Stimulated activated memory B cell treated with anti-CD40 and anti-IgM and Interleukin-4, amounts not matched to agents 10 μg/mL and 1 μg/mL and 100 μg/mL, for 72 hours (primary cell): ENCODE results near the gene RPS14.
"Not testable (repeated sequence)": the region's sequence is repeated elsewhere in the genome, so short reads cannot be mapped to it uniquely, and the experiment has no call there.

Experiments used
- ATAC-seq: fragments of 150-1000 bp; cut with Tn5 transposase; 2 replicates; pipeline ENCODE4 v1.10.0; 2021
- H3K27ac Mint-ChIP-seq: one replicate; pipeline ENCODE4 v1.8.0; 2022; ENCODE audit warnings: mild to moderate bottlenecking, mixed read lengths
- H3K27me3 Mint-ChIP-seq: one replicate; pipeline ENCODE4 v1.8.0; 2022; ENCODE audit warnings: mixed read lengths
- H3K36me3 Mint-ChIP-seq: one replicate; pipeline ENCODE4 v1.8.0; 2022; ENCODE audit warnings: mixed read lengths
- H3K4me1 Mint-ChIP-seq: one replicate; pipeline ENCODE4 v1.8.0; 2022; ENCODE audit warnings: mixed read lengths
- H3K4me3 Mint-ChIP-seq: one replicate; pipeline ENCODE4 v1.8.0; 2022; ENCODE audit warnings: mild to moderate bottlenecking, moderate library complexity, mixed read lengths
- H3K9me3 Mint-ChIP-seq: one replicate; pipeline ENCODE4 v1.8.0; 2022; ENCODE audit warnings: mixed read lengths

Gene RPS14

DNA sequence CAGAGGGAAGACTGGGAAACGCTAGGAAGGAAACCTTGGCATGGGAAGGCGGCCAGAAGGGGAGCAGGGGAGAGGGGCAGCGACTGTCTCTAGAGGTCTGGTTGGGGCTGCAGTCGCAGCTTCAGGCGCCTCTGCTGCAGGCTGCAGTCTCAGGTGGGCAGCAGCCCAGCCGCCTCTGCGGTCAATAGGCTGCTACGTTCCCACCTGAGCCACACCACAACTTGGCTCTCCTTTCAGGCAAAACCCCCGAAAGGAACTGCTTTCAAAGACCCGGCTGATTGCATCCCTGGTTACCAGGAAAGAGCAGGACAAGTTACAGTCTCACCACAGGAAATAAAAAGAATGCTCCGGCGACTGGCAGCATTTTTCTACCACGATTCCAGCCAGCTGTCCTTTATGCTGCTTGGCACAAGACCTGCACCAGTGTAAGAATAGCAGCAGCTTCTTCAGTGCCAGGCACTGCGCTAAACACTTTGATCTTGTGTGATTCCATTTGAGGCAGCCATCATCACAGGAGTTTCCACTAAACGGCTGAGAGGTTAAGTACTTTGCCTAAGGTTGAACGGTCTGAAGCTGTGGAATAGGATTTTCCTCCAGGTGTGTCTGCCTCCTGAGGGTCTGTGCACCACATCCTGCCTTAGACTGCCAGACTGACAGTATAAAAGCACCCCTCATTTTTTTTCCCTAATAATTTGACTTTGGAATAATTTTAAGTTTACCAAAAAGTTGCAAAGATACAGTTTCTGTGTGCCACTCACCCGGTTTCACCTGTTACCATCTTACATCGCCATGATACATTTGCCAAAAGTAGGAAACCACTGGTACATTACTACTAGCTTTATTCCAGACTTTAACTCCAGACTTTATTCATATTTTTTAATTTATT lies 7.5 kb downstream of the RPS14 start:
- peaks cover 32% of the 10 kb centered on the region for H3K4me1 Mint-ChIP-seq
- no peaks in the 10 kb centered on the region for H3K27me3 Mint-ChIP-seq
- H3K36me3 Mint-ChIP-seq, result peaks cover 43% of the 10 kb centered on the region
- no peak overlapping the region for H3K27ac Mint-ChIP-seq
- no peak overlapping the region for H3K4me3 Mint-ChIP-seq
- no peaks in the 10 kb centered on the region for H3K9me3 Mint-ChIP-seq
- ATAC-seq, result no peak

DNA sequence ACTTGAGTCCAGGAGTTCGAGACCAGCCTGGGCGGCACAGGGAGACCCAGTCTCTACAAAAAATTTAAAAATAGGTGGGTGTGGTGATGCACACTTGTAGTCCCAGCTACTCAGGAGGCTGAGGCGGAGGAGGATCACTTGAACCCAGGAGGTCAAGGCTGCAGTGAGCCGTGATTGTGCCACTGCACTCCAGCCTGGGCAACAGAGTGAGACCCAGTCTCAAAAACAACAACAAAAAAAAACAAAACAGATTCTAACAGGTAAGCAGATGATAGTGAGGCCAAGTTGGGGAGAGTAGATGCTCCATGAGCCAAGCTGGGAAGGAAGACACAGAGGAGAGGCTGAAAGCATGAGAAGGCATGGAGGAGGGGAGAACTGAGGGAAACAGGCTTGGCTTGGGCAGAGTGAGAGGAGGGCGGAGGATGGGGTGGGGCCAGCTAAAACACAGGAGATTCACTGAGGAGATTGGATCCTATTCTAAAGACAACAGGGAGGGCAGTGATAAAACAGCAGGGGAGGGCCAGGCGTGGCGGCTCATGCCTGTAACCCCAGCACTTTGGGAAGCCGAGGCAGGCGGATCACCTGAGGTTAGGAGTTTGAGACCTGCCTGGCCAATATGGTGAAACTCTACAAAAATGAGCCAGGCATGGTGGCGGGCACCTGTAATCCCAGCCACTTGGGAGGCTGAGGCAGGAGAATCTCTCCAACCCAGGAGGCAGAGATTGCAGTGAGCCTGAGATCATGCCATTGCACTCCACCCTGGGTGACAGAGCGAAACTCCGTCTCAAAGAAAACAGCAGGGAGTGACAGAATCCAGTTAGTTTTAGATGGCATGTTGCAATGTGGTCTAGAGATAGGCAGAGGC lies 8.4 kb downstream of the RPS14 start:
- H3K4me3 Mint-ChIP-seq, result no peak overlapping the region
- no peaks in the 10 kb centered on the region for H3K9me3 Mint-ChIP-seq
- H3K27ac Mint-ChIP-seq, result no peak overlapping the region
- peaks cover 32% of the 10 kb centered on the region for H3K4me1 Mint-ChIP-seq
- H3K36me3 Mint-ChIP-seq, result peaks cover 34% of the 10 kb centered on the region
- no peak for ATAC-seq
- no peaks in the 10 kb centered on the region for H3K27me3 Mint-ChIP-seq

GRCh38 chr5:150438873-150439546 lies 10.5 kb downstream of the RPS14 start:
- Mint-ChIP-seq H3K9me3 (no peaks in the 10 kb centered on the region), H3K36me3 (peaks cover 21% of the 10 kb centered on the region), H3K4me3 (no peak overlapping the region), H3K27me3 (no peaks in the 10 kb centered on the region), H3K4me1 (peaks cover 42% of the 10 kb centered on the region), H3K27ac (no peak overlapping the region)
- ATAC-seq, result no peak

GRCh38 chr5:150436141-150436680 lies 13.3 kb downstream of the RPS14 start:
- Mint-ChIP-seq H3K27ac (peak overlapping the region; percentile 91), H3K36me3 (peaks cover 10% of the 10 kb centered on the region), H3K4me3 (peak overlapping the region; percentile 69)

GRCh38 chr5:150434464-150434863 lies 15.1 kb downstream of the RPS14 start:
- Mint-ChIP-seq H3K27me3 (no peaks in the 10 kb centered on the region), H3K36me3 (no peaks in the 10 kb centered on the region), H3K27ac (peak overlapping the region; percentile 91), H3K4me3 (no peak overlapping the region), H3K9me3 (no peaks in the 10 kb centered on the region), H3K4me1 (peaks cover 71% of the 10 kb centered on the region)
- ATAC-seq, result no peak

More at GRCh38 chr5:150436141-150436680, 13.3 kb downstream of the RPS14 start:
- Mint-ChIP-seq H3K9me3 (no peaks in the 10 kb centered on the region), H3K4me1 (peaks cover 57% of the 10 kb centered on the region), H3K27me3 (no peaks in the 10 kb centered on the region)
- peak; percentile 97 for ATAC-seq

DNA sequence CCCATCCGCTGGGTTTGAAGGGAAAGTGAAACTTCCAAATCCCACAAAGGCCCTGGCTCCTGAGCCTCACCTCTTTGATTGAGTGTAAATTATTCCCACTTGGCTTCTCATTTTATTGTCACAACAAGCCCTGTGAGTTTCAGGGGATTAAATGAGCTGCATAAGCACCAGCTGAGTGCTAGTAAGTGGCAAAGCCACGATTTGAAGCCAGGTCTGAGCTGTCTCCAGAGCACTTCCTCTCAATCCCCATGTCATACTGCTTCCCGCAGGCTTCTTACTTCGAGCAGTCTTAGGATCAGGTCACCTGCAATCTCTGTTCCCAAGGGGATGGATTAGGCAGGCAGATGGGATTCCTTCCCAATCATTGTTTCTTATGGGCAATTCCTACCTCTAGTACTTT lies 18.0 kb downstream of the RPS14 start:
- Mint-ChIP-seq H3K4me1 (peaks cover 76% of the 10 kb centered on the region), H3K27ac (peak overlapping the region; percentile 95), H3K36me3 (no peaks in the 10 kb centered on the region), H3K9me3 (no peaks in the 10 kb centered on the region), H3K4me3 (no peak overlapping the region), H3K27me3 (no peaks in the 10 kb centered on the region)
- no peak for ATAC-seq

- Mint-ChIP-seq H3K4me1 (peaks cover 71% of the 10 kb centered on the region), H3K9me3 (no peaks in the 10 kb centered on the region), H3K4me3 (no peak overlapping the region), H3K36me3 (no peaks in the 10 kb centered on the region), H3K27ac (peak overlapping the region; percentile 95), H3K27me3 (no peaks in the 10 kb centered on the region)
- ATAC-seq, result no peak
Observed at GRCh38 chr5:150431048-150431447, 18.5 kb downstream of the RPS14 start.

DNA sequence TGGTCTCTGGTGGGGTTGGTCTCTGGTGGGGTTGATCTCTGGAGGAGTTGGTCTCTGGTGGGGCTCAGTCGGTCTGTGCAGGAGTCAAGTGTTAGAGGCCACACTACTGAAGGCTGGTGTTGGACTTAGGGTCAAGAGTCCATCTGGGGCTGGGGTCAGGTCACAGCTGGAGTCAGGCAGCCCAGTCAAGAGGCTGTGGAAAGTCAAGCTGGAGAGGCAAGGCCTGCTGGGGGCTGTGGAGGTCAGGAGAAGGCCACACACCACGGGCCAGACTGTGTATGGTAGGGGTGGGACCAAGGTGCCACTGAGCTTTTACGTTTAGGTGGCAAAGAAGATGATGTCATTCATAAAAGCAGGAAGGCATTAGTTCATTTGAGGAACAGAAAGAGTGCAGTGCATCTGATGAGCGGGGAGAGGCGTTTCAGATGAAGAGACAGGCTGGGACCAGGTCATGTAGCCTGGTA lies 20.1 kb downstream of the RPS14 start:
- peak overlapping the region; percentile 95 for H3K27ac Mint-ChIP-seq
- H3K36me3 Mint-ChIP-seq, result no peaks in the 10 kb centered on the region
- H3K9me3 Mint-ChIP-seq, result no peaks in the 10 kb centered on the region
- peaks cover 59% of the 10 kb centered on the region for H3K4me1 Mint-ChIP-seq
- peak overlapping the region; percentile 65 for H3K4me3 Mint-ChIP-seq
- no peaks in the 10 kb centered on the region for H3K27me3 Mint-ChIP-seq
- peak; percentile 96 for ATAC-seq

DNA sequence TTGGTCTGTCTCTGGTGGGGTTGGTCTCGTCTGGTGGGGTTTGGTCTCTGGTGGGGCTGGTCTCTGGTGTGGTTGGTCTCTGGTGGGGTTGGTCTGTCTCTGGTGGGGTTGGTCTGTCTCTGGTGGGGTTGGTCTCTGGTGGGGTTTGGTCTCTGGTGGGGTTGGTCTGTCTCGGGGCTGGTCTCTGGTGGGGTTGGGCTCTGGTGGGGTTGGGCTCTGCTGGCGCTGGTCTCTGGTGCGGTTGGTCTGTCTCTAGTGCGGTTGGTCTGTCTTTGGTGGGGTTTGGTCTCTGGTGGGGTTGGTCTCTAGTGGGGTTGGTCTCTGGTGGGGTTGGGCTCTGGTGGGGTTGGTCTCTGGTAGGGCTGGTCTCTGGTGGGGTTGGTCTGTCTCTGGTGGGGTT lies 20.6 kb downstream of the RPS14 start:
- no peak for ATAC-seq
- Mint-ChIP-seq H3K36me3 (no peaks in the 10 kb centered on the region), H3K9me3 (no peaks in the 10 kb centered on the region), H3K4me3 (no peak overlapping the region), H3K27me3 (no peaks in the 10 kb centered on the region), H3K4me1 (peaks cover 58% of the 10 kb centered on the region), H3K27ac (peak overlapping the region; percentile 95)

DNA sequence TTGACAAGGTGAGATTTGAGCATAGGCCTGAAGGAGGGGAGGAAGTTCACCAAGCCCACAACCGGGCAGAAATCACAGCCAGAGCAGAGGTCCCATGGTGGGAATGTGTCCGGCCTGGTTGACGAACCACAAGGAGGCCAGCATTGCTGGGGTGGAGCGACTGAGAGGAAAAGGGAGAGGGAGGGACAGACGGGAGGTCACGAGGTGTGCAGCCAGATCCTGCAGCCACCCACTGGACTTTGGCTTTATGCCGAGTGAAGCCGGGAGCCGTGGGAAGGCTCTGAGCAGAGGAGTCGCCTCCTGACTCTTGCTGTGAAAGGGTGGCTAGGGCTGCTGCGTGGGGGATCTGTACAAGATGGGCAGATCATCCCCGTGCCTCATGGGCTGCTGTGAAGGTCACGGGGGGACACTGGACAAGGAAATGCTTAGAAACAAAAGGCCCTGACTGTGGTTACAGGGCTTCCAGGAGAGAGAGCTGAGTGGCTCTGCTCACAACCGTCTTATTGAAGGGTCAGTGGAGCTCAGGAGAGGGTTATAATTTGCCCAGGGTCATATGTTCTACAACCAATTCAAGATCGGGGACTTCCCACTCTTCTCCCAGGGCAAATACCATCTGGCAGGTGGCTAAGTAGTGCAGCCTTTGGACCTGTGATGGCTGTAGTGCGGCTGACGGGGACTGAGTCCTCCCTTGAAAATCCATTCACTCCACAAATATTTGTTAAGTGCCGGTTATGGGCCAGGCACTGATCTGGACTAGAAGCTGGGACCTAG lies 21.2 kb downstream of the RPS14 start:
- no peak overlapping the region for H3K4me3 Mint-ChIP-seq
- no peak for ATAC-seq
- peaks cover 51% of the 10 kb centered on the region for H3K4me1 Mint-ChIP-seq
- no peaks in the 10 kb centered on the region for H3K27me3 Mint-ChIP-seq
- H3K9me3 Mint-ChIP-seq, result no peaks in the 10 kb centered on the region
- H3K36me3 Mint-ChIP-seq, result no peaks in the 10 kb centered on the region
- peak overlapping the region; percentile 95 for H3K27ac Mint-ChIP-seq

- not testable (repeated sequence) for ATAC-seq, H3K4me3 Mint-ChIP-seq, H3K36me3 Mint-ChIP-seq, H3K27me3 Mint-ChIP-seq, H3K9me3 Mint-ChIP-seq, H3K27ac Mint-ChIP-seq
- peaks cover 44% of the 10 kb centered on the region for H3K4me1 Mint-ChIP-seq
Observed at GRCh38 chr5:150426165-150426564, 23.4 kb downstream of the RPS14 start.

DNA sequence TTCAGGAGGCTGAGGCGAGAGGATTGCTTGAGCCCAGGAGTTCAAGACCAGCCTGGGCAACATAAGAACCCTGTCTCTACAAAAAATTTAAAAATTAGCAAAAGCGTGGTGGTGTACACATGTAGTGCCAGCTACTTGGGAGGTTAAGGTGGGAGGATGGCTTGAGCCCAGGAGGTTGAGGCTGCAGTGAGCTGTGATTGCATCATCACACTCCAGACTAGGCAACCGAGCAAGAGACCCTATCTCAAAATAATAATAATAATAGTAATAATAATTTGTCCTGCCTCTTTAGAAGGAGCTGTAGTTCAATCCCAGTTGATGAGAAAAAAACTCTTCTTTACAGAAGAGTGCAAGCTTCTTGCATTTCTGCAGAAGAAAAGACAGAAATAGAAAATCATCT lies 26.8 kb downstream of the RPS14 start:
- H3K4me3 Mint-ChIP-seq, result no peak overlapping the region
- H3K27me3 Mint-ChIP-seq, result no peaks in the 10 kb centered on the region
- no peaks in the 10 kb centered on the region for H3K36me3 Mint-ChIP-seq
- ATAC-seq, result no peak
- peaks cover 34% of the 10 kb centered on the region for H3K4me1 Mint-ChIP-seq
- H3K27ac Mint-ChIP-seq, result peak overlapping the region; percentile 49
- H3K9me3 Mint-ChIP-seq, result no peaks in the 10 kb centered on the region

GRCh38 chr5:150422075-150422474 lies 27.5 kb downstream of the RPS14 start:
- Mint-ChIP-seq H3K27ac (peak overlapping the region; percentile 49), H3K36me3 (no peaks in the 10 kb centered on the region), H3K9me3 (no peaks in the 10 kb centered on the region), H3K27me3 (no peaks in the 10 kb centered on the region), H3K4me3 (no peak overlapping the region), H3K4me1 (peaks cover 31% of the 10 kb centered on the region)
- no peak for ATAC-seq

- H3K9me3 Mint-ChIP-seq, result no peaks in the 10 kb centered on the region
- ATAC-seq, result peak; percentile 99
Observed at GRCh38 chr5:150419630-150420270, 29.8 kb downstream of the RPS14 start.

More at GRCh38 chr5:150419630-150420270, 29.8 kb downstream of the RPS14 start:
- Mint-ChIP-seq H3K36me3 (no peaks in the 10 kb centered on the region), H3K4me3 (peak overlapping the region; percentile 64), H3K27me3 (no peaks in the 10 kb centered on the region), H3K27ac (peak overlapping the region; percentile 100), H3K4me1 (peaks cover 51% of the 10 kb centered on the region)
